ENCODE results near the gene ZNF790.
A peak's percentile ranks its signal among the peaks of the same experiment; 100 is the strongest.
"Not testable (repeated sequence)": the region's sequence is repeated elsewhere in the genome, so short reads cannot be mapped to it uniquely, and the experiment has no call there.

ZNF790 gene

GRCh38 chr19:36807029-36807428 lies 31.2 kb downstream of the ZNF790 start:
- H3K36me3 Mint-ChIP-seq (ENCODE audit: insufficient read depth) = peaks cover 10% of the 10 kb centered on the region
- no peak overlapping the region for H3K27ac Mint-ChIP-seq
- no peak overlapping the region for H3K4me3 Mint-ChIP-seq
- ATAC-seq (replicated peaks) (no peak), DNase-seq (no peak)
- peaks cover 6 to 32% of the 10 kb centered on the region in 2 donors for H3K9me3 Mint-ChIP-seq
- no peaks in the 10 kb centered on the region for H3K27me3 Mint-ChIP-seq
- no peaks in the 10 kb centered on the region for H3K4me1 Mint-ChIP-seq (ENCODE audit: low read depth in 2 of 2)

- H3K36me3 Mint-ChIP-seq (ENCODE audit: insufficient read depth) = peaks cover 8% of the 10 kb centered on the region
- ATAC-seq (replicated peaks) (no peak), DNase-seq (no peak)
- peaks cover 4 to 19% of the 10 kb centered on the region in 2 donors for H3K9me3 Mint-ChIP-seq
- no peak overlapping the region for H3K4me3 Mint-ChIP-seq
- no peaks in the 10 kb centered on the region for H3K4me1 Mint-ChIP-seq (ENCODE audit: low read depth in 2 of 2)
- H3K27me3 Mint-ChIP-seq = no peaks in the 10 kb centered on the region
- no peak overlapping the region for H3K27ac Mint-ChIP-seq
Measured at GRCh38 chr19:36805364-36805763, 32.8 kb downstream of the ZNF790 start.

- peak overlapping the region; percentile 95 to 98 for H3K4me3 Mint-ChIP-seq
- peaks cover 0 to under 1% of the 10 kb centered on the region in 2 donors for H3K27me3 Mint-ChIP-seq
- peak overlapping the region; percentile 98 to 99 for H3K27ac Mint-ChIP-seq
- no peak for ATAC-seq (replicated peaks)
- no peak for DNase-seq
- H3K9me3 Mint-ChIP-seq = peaks cover 2 to 10% of the 10 kb centered on the region in 2 donors
- H3K36me3 Mint-ChIP-seq (ENCODE audit: insufficient read depth) = peaks cover 24% of the 10 kb centered on the region
- peaks cover 2 to 10% of the 10 kb centered on the region in 2 donors for H3K4me1 Mint-ChIP-seq (ENCODE audit: low read depth in 2 of 2)
Measured at GRCh38 chr19:36797786-36798108, 40.4 kb downstream of the ZNF790 start.

GRCh38 chr19:36796714-36796992 lies 41.5 kb downstream of the ZNF790 start:
- Mint-ChIP-seq H3K36me3 (ENCODE audit: insufficient read depth) (peaks cover 18% of the 10 kb centered on the region), H3K4me1 (ENCODE audit: low read depth in 2 of 2) (peaks cover 2 to 15% of the 10 kb centered on the region in 2 donors), H3K4me3 (peak overlapping the region; percentile 95 to 98), H3K9me3 (peaks cover 11 to 20% of the 10 kb centered on the region in 2 donors), H3K27me3 (peaks cover 7 to 10% of the 10 kb centered on the region in 2 donors), H3K27ac (peak overlapping the region; percentile 98 to 99)
- DNase-seq (no peak), ATAC-seq (replicated peaks) (no peak)

GRCh38 chr19:36791420-36792141 lies 46.6 kb downstream of the ZNF790 start:
- not testable (repeated sequence) for H3K4me1 Mint-ChIP-seq (ENCODE audit: low read depth in 2 of 2); H3K27ac Mint-ChIP-seq; DNase-seq; H3K27me3 Mint-ChIP-seq; H3K4me3 Mint-ChIP-seq; H3K36me3 Mint-ChIP-seq (ENCODE audit: insufficient read depth)
- peaks cover 10 to 15% of the 10 kb centered on the region in 2 donors for H3K9me3 Mint-ChIP-seq
- ATAC-seq (replicated peaks) = peak; percentile 95

GRCh38 chr19:36775768-36776167 lies 62.4 kb downstream of the ZNF790 start:
- Mint-ChIP-seq H3K4me3 (no peak overlapping the region), H3K36me3 (ENCODE audit: insufficient read depth) (peaks cover 15% of the 10 kb centered on the region), H3K27ac (no peak overlapping the region), H3K9me3 (peaks cover 1 to 6% of the 10 kb centered on the region in 2 donors), H3K27me3 (no peaks in the 10 kb centered on the region), H3K4me1 (ENCODE audit: low read depth in 2 of 2) (peaks cover 20 to 22% of the 10 kb centered on the region in 2 donors)
- ATAC-seq (replicated peaks) = no peak
- no peak for DNase-seq

GRCh38 chr19:36773223-36773579 lies 65.0 kb downstream of the ZNF790 start:
- ATAC-seq (replicated peaks) (no peak), DNase-seq (no peak)
- Mint-ChIP-seq H3K27me3 (no peaks in the 10 kb centered on the region), H3K4me3 (peak overlapping the region; percentile 91 to 92), H3K4me1 (ENCODE audit: low read depth in 2 of 2) (peaks cover 20 to 23% of the 10 kb centered on the region in 2 donors), H3K27ac (peak overlapping the region; percentile 78 to 79), H3K9me3 (peaks cover 1 to 6% of the 10 kb centered on the region in 2 donors), H3K36me3 (ENCODE audit: insufficient read depth) (peaks cover 15% of the 10 kb centered on the region)

- Mint-ChIP-seq H3K4me3 (peak within 1 kb of the TSS; percentile 91 to 92), H3K27ac (peak within 1 kb of the TSS; percentile 78 to 79), H3K36me3 (ENCODE audit: insufficient read depth) (peaks cover 15% of the 10 kb centered on the region), H3K9me3 (peaks cover 1 to 6% of the 10 kb centered on the region in 2 donors), H3K27me3 (no peaks in the 10 kb centered on the region), H3K4me1 (ENCODE audit: low read depth in 2 of 2) (peaks cover 20 to 23% of the 10 kb centered on the region in 2 donors)
- ATAC-seq (replicated peaks) (peak; percentile 90), DNase-seq (peak; percentile 92 to 93 (median 93))
Measured at GRCh38 chr19:36772311-36773222, 65.6 kb downstream of the ZNF790 start, which contains the start of gene ZNF850. ZNF850 (minus strand) TSS chr19:36772807; CDS start chr19:36762606, 10,201 bp downstream.

GRCh38 chr19:36771261-36772231 lies 66.6 kb downstream of the ZNF790 start:
- Mint-ChIP-seq H3K4me1 (ENCODE audit: low read depth in 2 of 2) (peaks cover 20 to 23% of the 10 kb centered on the region in 2 donors), H3K27ac (peak overlapping the region; percentile 78 to 79), H3K4me3 (peak overlapping the region; percentile 91 to 92), H3K27me3 (no peaks in the 10 kb centered on the region), H3K9me3 (peaks cover 1 to 6% of the 10 kb centered on the region in 2 donors), H3K36me3 (ENCODE audit: insufficient read depth) (peaks cover 15% of the 10 kb centered on the region)
- ATAC-seq (replicated peaks) = no peak
- no peak for DNase-seq

All from effector memory CD8-positive, alpha-beta T cell (primary cell).